GM12878 (cell line): ENCODE results near the gene PIP5KL1. TPM values are rescaled to one million over a fixed set of nuclear protein-coding genes. Genes with fewer than 3 reads are reported as not detected.
A peak's percentile ranks its signal among the peaks of the same experiment; 100 is the strongest.

Experiments used
- ATAC-seq: fragments of 200-7000 bp; cut with Tn5 transposase; 3 replicates; pipeline ENCODE4 v1.9.1; 2020; ENCODE audit warnings: mild to moderate bottlenecking, moderate library complexity
- BruUV-seq: library from RNA; stranded (reverse); fragments of 400-500 nt; replicated peaks from 2 replicates; lab custom pipeline; 2021; lab: Mats Ljungman, UMichigan
- CTCF ChIA-PET: fragments of 300-600 bp; sonication (Branson Sonifier 250); formaldehyde crosslinking; extraction: SDS; loops from one replicate; lab custom pipeline; 2021; ENCODE audit warnings: inconsistent platforms; lab: Yijun Ruan, JAX
- POLR2A ChIA-PET: fragments of 350-600 bp; formaldehyde crosslinking; extraction: SDS; loops from one replicate; lab custom pipeline; 2021; ENCODE audit warnings: inconsistent platforms; lab: Charles Lee
- RAD21 ChIA-PET: fragments of 300-600 bp; sonication (Branson Sonifier 250); formaldehyde crosslinking; loops from one replicate; lab custom pipeline; 2023; ENCODE audit warnings: antibody characterized with exemption; ENCODE audit not compliant: unreplicated experiment; lab: Charles Lee
- SMC1A ChIA-PET: fragments of 300-600 bp; sonication (Branson Sonifier 250); formaldehyde crosslinking; loops from one replicate; lab custom pipeline; 2023; ENCODE audit not compliant: unreplicated experiment, uncharacterized antibody; lab: Charles Lee
- DNase-seq: peaks from one replicate; pipeline ENCODE4 v3.0.0-alpha.2; 2011; ENCODE audit warnings: low read depth, low spot score
- FAIRE-seq: peaks from 3 replicates; lab custom pipeline; 2011; peaks lifted over from hg19 to GRCh38; lab: Jason Lieb, UNC
- H2AFZ ChIP-seq: 2 replicates; pipeline ENCODE4 v1.6.0; 2011; ENCODE audit warnings: low read depth, low read length, control low read depth; ENCODE audit not compliant: control insufficient read depth
- H3K27ac ChIP-seq: 2 replicates; pipeline ENCODE4 v1.5.1; 2011; ENCODE audit warnings: control low read depth; ENCODE audit not compliant: control insufficient read depth, insufficient read depth
- H3K27me3 ChIP-seq, 2 experiments: replicated peaks in 1 of 2; 2 replicates each; pipeline versions ENCODE4 v1.6.0 to v1.6.1; 2011; ENCODE audit warnings: low read length in 1 of 2; ENCODE audit not compliant: control insufficient read depth in 2 of 2, insufficient read depth in 2 of 2
- H3K36me3 ChIP-seq, 2 experiments: 2 replicates each; pipeline ENCODE4 v1.5.1; 2011; ENCODE audit warnings: low read length in 1 of 2; ENCODE audit not compliant: control insufficient read depth in 2 of 2, insufficient read depth in 2 of 2
- H3K4me1 ChIP-seq: 2 replicates; pipeline ENCODE4 v1.6.1; 2011; ENCODE audit warnings: mild to moderate bottlenecking, low read length, moderate library complexity, mixed read lengths; ENCODE audit not compliant: control insufficient read depth, insufficient read depth
- H3K4me2 ChIP-seq: 2 replicates; pipeline ENCODE4 v1.6.0; 2011; ENCODE audit warnings: control low read depth; ENCODE audit not compliant: control insufficient read depth, insufficient read depth
- H3K4me3 ChIP-seq: fragments of 200-600 bp; sonication (generic); 2 replicates; pipeline ENCODE4 v1.5.1; 2016
- H3K79me2 ChIP-seq: 2 replicates; pipeline ENCODE4 v1.6.0; 2011; ENCODE audit warnings: low read length; ENCODE audit not compliant: control insufficient read depth, insufficient read depth
- H3K9ac ChIP-seq: 2 replicates; pipeline ENCODE4 v1.8.0; 2011; ENCODE audit warnings: low read length, control low read depth, mixed read lengths; ENCODE audit not compliant: control insufficient read depth, insufficient read depth
- H3K9me3 ChIP-seq: replicated peaks from 3 replicates; pipeline ENCODE4 v1.5.1; 2011; ENCODE audit warnings: mild to moderate bottlenecking, low read length; ENCODE audit not compliant: control insufficient read depth, insufficient read depth
- H4K20me1 ChIP-seq: 2 replicates; pipeline ENCODE4 v1.6.0; 2011; ENCODE audit not compliant: control insufficient read depth, insufficient read depth
- DPF2 ChIP-seq: fragments of 450-650 bp; IDR thresholded peaks from 2 replicates; pipeline ENCODE4 v1.6.1; 2017; ENCODE audit warnings: mild to moderate bottlenecking
- ETV6 ChIP-seq, 2 experiments: fragments of 450-650 bp in 1 of 2; IDR thresholded peaks in 1 of 2; conservative IDR thresholded peaks in 1 of 2; 2 replicates each; pipeline ENCODE4 v1.6.1; 2014; ENCODE audit warnings: antibody characterized with exemption in 1 of 2, borderline replicate concordance in 1 of 2, low read depth in 1 of 2, mild to moderate bottlenecking in 1 of 2, moderate library complexity in 1 of 2
- NFYB ChIP-seq: IDR thresholded peaks from 2 replicates; pipeline ENCODE4 v1.6.1; 2011; ENCODE audit warnings: low read depth, mild to moderate bottlenecking, low read length, improper control_type of control experiment, moderate library complexity; ENCODE audit not compliant: insufficient read depth
- NR2F1 ChIP-seq: fragments of 450-650 bp; conservative IDR thresholded peaks from 2 replicates; pipeline ENCODE4 v1.6.1; 2017; ENCODE audit warnings: mild to moderate bottlenecking
- POLR2AphosphoS5 ChIP-seq: IDR thresholded peaks from 2 replicates; pipeline ENCODE4 v1.6.1; 2011; ENCODE audit warnings: mild to moderate bottlenecking, low read length, inconsistent platforms
- WGBS: methylation state at CpG from one replicate; pipeline ENCODE4 v1.1.6; 2016; ENCODE audit warnings: low lambda C conversion rate; ENCODE audit not compliant: insufficient replicate concordance, insufficient coverage; ENCODE audit errors: missing lambda C conversion rate; 5-methylcytosine and 5-hydroxymethylcytosine counted together
- in situ Hi-C: fragments of 300-500 bp; cut with MboI; formaldehyde crosslinking; loops from 9 replicates; pipeline ENCODE4 v1.14.3; 2018; ENCODE audit warnings: mixed read lengths
- intact Hi-C: fragments of 100-400 bp; cut with micrococcal nuclease; formaldehyde crosslinking; loops from one replicate; pipeline ENCODE4 v1.14.2; 2022; ENCODE audit not compliant: unreplicated experiment
- polyA plus RNA-seq, 11 experiments: library from polyadenylated mRNA; depleted of rRNA in 4 of 11; unstranded in 6 of 11; stranded (reverse) in 5 of 11; fragments of >200 nt; fragmentation: Nextera tagmentation in 4 of 11; fragmentation: Illumina TruSeq in 1 of 11; extraction: Ambion mirVana in 4 of 11; extraction: Trizol in 1 of 11; gene quantifications; 1 replicate in 1 of 11; 2 replicates in 10 of 11; pipeline versions ENCODE4 v1.2.1 to v1.2.3, GENCODE V29; 2011 to 2016; ENCODE audit warnings: inconsistent platforms in 2 of 11, missing spikeins in 2 of 11, low read depth in 1 of 11
- total RNA-seq, 4 experiments: library from RNA; depleted of rRNA in 3 of 4; stranded (reverse); fragments of >200 nt in 3 of 4; fragmentation: Illumina TruSeq in 1 of 4; extraction: Trizol in 1 of 4; gene quantifications; 2 replicates each; pipeline versions ENCODE4 v1.2.1 to v1.2.3, GENCODE V29; 2013 to 2021

PIP5KL1 gene
- total and polyA plus RNA-seq, 10 of the 15 experiments (the other 5 are each of a cell fraction or from before 2014, with no cell fraction given): 0.04 to 0.67 (median 0.43) TPM; not detected in 2

DNA sequence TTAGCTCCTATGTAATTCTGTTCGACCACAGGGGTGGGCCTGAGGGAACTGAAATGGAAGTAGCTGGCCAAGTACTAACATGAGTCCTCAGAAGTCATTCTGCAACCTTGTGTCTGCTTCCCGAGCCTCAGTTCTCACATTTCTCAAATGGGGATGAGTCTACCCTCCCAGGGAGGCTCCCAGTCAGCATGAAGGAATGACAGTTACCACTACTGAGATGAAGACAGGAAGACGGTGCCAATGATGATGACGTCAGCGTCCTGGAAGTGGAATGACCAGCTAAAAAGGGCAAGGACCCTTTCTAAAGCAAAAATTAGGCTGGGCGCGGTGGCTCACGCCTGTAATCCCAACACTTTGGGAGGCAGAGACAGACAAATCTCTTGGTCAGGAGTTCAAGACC, 6.8 kb downstream of the PIP5KL1 start:
- POLR2A ChIA-PET: interaction anchor here (0.6 to 1.2 kb wide), 4 partner anchors 10 to 529 kb away, joined by 3 to 7 read pairs (median 4); partner anchors contain the start of gene TOR2A
- Histone ChIP-seq H2AFZ (no peak overlapping the region), H3K4me1 (peaks cover 8% of the 10 kb centered on the region), H3K4me2 (no peak overlapping the region), H3K79me2 (no peaks in the 10 kb centered on the region), H3K4me3 (no peak overlapping the region), H3K9me3 (no peaks in the 10 kb centered on the region), H3K9ac (no peak overlapping the region), H4K20me1 (peaks cover 2% of the 10 kb centered on the region; the same call in 1 of the 2 replicates), H3K27ac (no peak overlapping the region), H3K27me3 (peaks cover 2 to 4% of the 10 kb centered on the region in 2 experiments; a peak in 3 of 4 replicates), H3K36me3 (no peaks in the 10 kb centered on the region)
- CTCF ChIA-PET: interaction anchor here (0.6 to 9.9 kb wide), 5 partner anchors 10 to 502 kb away, joined by 3 to 91 read pairs (median 6); partner anchors contain the start of gene TOR2A
- DNase-seq (no peak), ATAC-seq (no peak), FAIRE-seq (no peak)
- RAD21 ChIA-PET: interaction anchor here (0.7 to 1.3 kb wide), 3 partner anchors 139 to 189 kb away, joined by 3 to 4 read pairs (median 3); partner anchors contain the start of gene TOR2A
- SMC1A ChIA-PET: interaction anchor here (0.8 to 0.9 kb wide), 2 partner anchors 53 to 189 kb away, joined by 3 read pairs; no protein-coding TSS in a partner anchor
- intact Hi-C loops (no loop called here), in situ Hi-C loops (no loop called here)
- WGBS: 69% methylated on average over 8 of the region's 8 CpGs
- no TSS peak for BruUV-seq
- TF ChIP-seq DPF2: no peak
- no peak for TF ChIP-seq POLR2AphosphoS5
- TF ChIP-seq ETV6 (conservative IDR thresholded peaks at IDR 0.05 in 1 of 2, IDR thresholded peaks at IDR 0.05 in 1 of 2; ENCODE audit: borderline replicate concordance in 1 of 2, low read depth in 1 of 2): no peak

DNA sequence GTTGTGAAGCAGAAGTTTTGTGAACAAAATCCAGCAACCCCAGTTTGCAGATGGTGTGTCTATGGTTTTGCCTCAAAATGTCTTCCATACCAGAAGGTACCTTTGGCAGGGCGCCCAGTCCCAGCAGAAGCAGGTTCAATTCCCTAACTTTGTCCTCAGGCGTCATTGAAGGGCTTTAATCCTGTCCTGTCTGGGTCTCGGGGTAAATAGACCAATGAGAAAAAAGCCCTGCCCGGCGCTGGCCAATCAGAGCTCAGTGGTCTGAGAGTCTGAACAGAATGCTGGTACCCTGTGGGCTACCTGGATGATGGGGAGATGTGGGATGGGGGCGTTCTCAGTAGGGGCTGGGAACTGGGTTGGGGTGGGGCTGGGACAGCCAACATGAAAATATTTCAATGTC, 7.5 kb downstream of the PIP5KL1 start:
- TF ChIP-seq NR2F1 (no peak), NFYB (peak; percentile 60)

More for the DNA sequence above, 7.5 kb downstream of the PIP5KL1 start:
- BruUV-seq: no TSS peak
- H3K27ac ChIP-seq: no peak overlapping the region
- H4K20me1 ChIP-seq: no peaks in the 10 kb centered on the region
- no peak overlapping the region for H3K4me3 ChIP-seq
- POLR2A ChIA-PET: interaction anchor here (1.2 kb wide), 1 partner anchor 188 kb away, joined by 3 read pairs; the partner anchor contains the start of gene TOR2A
- SMC1A ChIA-PET: interaction anchor here (0.8 to 2.7 kb wide), 3 partner anchors 53 to 334 kb away, joined by 3 to 7 read pairs (median 3); no protein-coding TSS in a partner anchor
- H2AFZ ChIP-seq: no peak overlapping the region
- RAD21 ChIA-PET: interaction anchor here (1.1 to 8.2 kb wide), 4 partner anchors 53 to 188 kb away, joined by 3 to 83 read pairs (median 11); partner anchors contain the start of gene TOR2A
- no peaks in the 10 kb centered on the region for H3K36me3 ChIP-seq
- CTCF ChIA-PET: interaction anchor here (0.7 to 9.9 kb wide), 8 partner anchors 9 to 333 kb away, joined by 3 to 91 read pairs (median 10); partner anchors contain the start of gene TOR2A
- no peak for DNase-seq
- no peaks in the 10 kb centered on the region for H3K9me3 ChIP-seq
- no peaks in the 10 kb centered on the region for H3K79me2 ChIP-seq
- FAIRE-seq: no peak
- in situ Hi-C loops: no loop called here
- ATAC-seq: no peak
- intact Hi-C loops: no loop called here
- no peak overlapping the region for H3K9ac ChIP-seq
- peaks cover 12% of the 10 kb centered on the region for H3K4me1 ChIP-seq
- no peak overlapping the region for H3K4me2 ChIP-seq
- H3K27me3 ChIP-seq: peaks cover 0 to 4% of the 10 kb centered on the region in 2 experiments; a peak in 3 of 4 replicates
- WGBS: 60% methylated on average over 6 of the region's 6 CpGs
